Liver (tissue), 9 donors: Measurements from ENCODE around the gene NOL11. TPM values are rescaled to one million over a fixed set of nuclear protein-coding genes. Genes with fewer than 3 reads are reported as not detected.

Source experiments
- DNase-seq: peaks from one replicate; pipeline ENCODE4 v3.0.0-alpha.2; 2017; ENCODE audit warnings: low spot score
- H3K27ac ChIP-seq, 2 donors: one replicate each; pipeline ENCODE4 v1.7.0; 2013; ENCODE audit warnings: inconsistent platforms in 2 of 2, low read length in 2 of 2, control low read depth in 1 of 2, low read depth in 1 of 2, mild to moderate bottlenecking in 1 of 2
- H3K27me3 ChIP-seq, 4 donors: one replicate each; pipeline versions ENCODE4 v1.6.1 to v1.7.0; 2013; ENCODE audit warnings: low read length in 3 of 4, inconsistent platforms in 1 of 4, mild to moderate bottlenecking in 1 of 4, moderate library complexity in 1 of 4; ENCODE audit not compliant: control insufficient read depth in 4 of 4, insufficient read depth in 4 of 4
- H3K36me3 ChIP-seq, 4 donors: one replicate each; pipeline versions ENCODE4 v1.6.1 to v1.7.0; 2013; ENCODE audit warnings: low read length in 3 of 4, mild to moderate bottlenecking in 3 of 4, low read depth in 1 of 4, moderate library complexity in 1 of 4; ENCODE audit not compliant: control insufficient read depth in 4 of 4, insufficient read depth in 3 of 4
- H3K4me1 ChIP-seq, 4 donors: one replicate each; pipeline versions ENCODE4 v1.6.1 to v1.7.0; 2013; ENCODE audit warnings: low read length in 3 of 4, mild to moderate bottlenecking in 3 of 4, moderate library complexity in 1 of 4; ENCODE audit not compliant: control insufficient read depth in 4 of 4, insufficient read depth in 4 of 4
- H3K4me3 ChIP-seq, 3 donors: one replicate each; pipeline versions ENCODE4 v1.6.1 to v1.7.0; 2013; ENCODE audit warnings: low read length in 3 of 3, control low read depth in 1 of 3, low read depth in 1 of 3, mild to moderate bottlenecking in 1 of 3
- H3K9ac ChIP-seq, 2 donors: one replicate each; pipeline ENCODE4 v1.7.0; 2013; ENCODE audit warnings: low read length in 2 of 2, mild to moderate bottlenecking in 2 of 2, moderate library complexity in 2 of 2, control low read depth in 1 of 2, low read depth in 1 of 2
- H3K9me3 ChIP-seq, 4 donors: one replicate each; pipeline versions ENCODE4 v1.6.1 to v1.7.0; 2013; ENCODE audit warnings: low read length in 3 of 4; ENCODE audit not compliant: control insufficient read depth in 4 of 4
- ATF3 ChIP-seq: IDR thresholded peaks from 2 replicates; pipeline ENCODE4 v1.6.1; 2016; ENCODE audit warnings: antibody characterized with exemption
- EGR1 ChIP-seq, 2 donors: IDR thresholded peaks; 2 replicates each; pipeline ENCODE4 v1.6.1; 2016 to 2018; ENCODE audit warnings: antibody characterized with exemption in 2 of 2, low read depth in 2 of 2
- FOXA1 ChIP-seq: IDR thresholded peaks from 2 replicates; pipeline ENCODE4 v1.6.1; 2016; ENCODE audit warnings: antibody characterized with exemption
- FOXA2 ChIP-seq: IDR thresholded peaks from 2 replicates; pipeline ENCODE4 v1.6.1; 2016; ENCODE audit warnings: antibody characterized with exemption
- GABPA ChIP-seq, 2 donors: IDR thresholded peaks in 1 of 2; conservative IDR thresholded peaks in 1 of 2; 2 replicates each; pipeline ENCODE4 v1.6.1; 2016; ENCODE audit warnings: antibody characterized with exemption in 2 of 2, mild to moderate bottlenecking in 1 of 2, moderate library complexity in 1 of 2
- HNF4A ChIP-seq, 2 donors: conservative IDR thresholded peaks; 2 replicates each; pipeline ENCODE4 v1.6.1; 2016; ENCODE audit warnings: antibody characterized with exemption in 2 of 2, mild to moderate bottlenecking in 2 of 2
- HNF4G ChIP-seq: IDR thresholded peaks from 2 replicates; pipeline ENCODE4 v1.6.1; 2016; ENCODE audit warnings: antibody characterized with exemption
- JUND ChIP-seq, 2 donors: IDR thresholded peaks; 2 replicates each; pipeline ENCODE4 v1.6.1; 2016; ENCODE audit warnings: antibody characterized with exemption in 2 of 2
- MAX ChIP-seq: IDR thresholded peaks from 2 replicates; pipeline ENCODE4 v1.6.1; 2016; ENCODE audit warnings: antibody characterized with exemption
- NR2F2 ChIP-seq: IDR thresholded peaks from 2 replicates; pipeline ENCODE4 v1.6.1; 2016; ENCODE audit warnings: antibody characterized with exemption
- RAD21 ChIP-seq, 2 donors: IDR thresholded peaks; 2 replicates each; pipeline ENCODE4 v1.6.1; 2016; ENCODE audit warnings: antibody characterized with exemption in 2 of 2, mild to moderate bottlenecking in 2 of 2
- RXRA ChIP-seq, 2 donors: IDR thresholded peaks; 2 replicates each; pipeline ENCODE4 v1.6.1; 2017 to 2018; ENCODE audit warnings: antibody characterized with exemption in 2 of 2, mild to moderate bottlenecking in 1 of 2
- SP1 ChIP-seq: IDR thresholded peaks from 2 replicates; pipeline ENCODE4 v1.6.1; 2018; ENCODE audit warnings: antibody characterized with exemption, mild to moderate bottlenecking
- TAF1 ChIP-seq: conservative IDR thresholded peaks from 2 replicates; pipeline ENCODE4 v1.6.1; 2016; ENCODE audit warnings: antibody characterized with exemption, mild to moderate bottlenecking
- YY1 ChIP-seq: IDR thresholded peaks from 2 replicates; pipeline ENCODE4 v1.6.1; 2016; ENCODE audit warnings: antibody characterized with exemption, mild to moderate bottlenecking
- ZBTB33 ChIP-seq: IDR thresholded peaks from 2 replicates; pipeline ENCODE4 v1.6.1; 2016; ENCODE audit warnings: antibody characterized with exemption
- WGBS: extraction: QIAGEN DNeasy Blood & Tissue Kit; methylation state at CpG from one replicate; pipeline ENCODE4 v1.1.7; 2013; 5-methylcytosine and 5-hydroxymethylcytosine counted together
- polyA plus RNA-seq, 2 donors: library from polyadenylated mRNA; stranded (reverse) in 1 of 2; unstranded in 1 of 2; fragments of 200-250 nt in 1 of 2; fragments of >200 nt in 1 of 2; fragmentation: Nextera tagmentation in 1 of 2; extraction: Ambion mirVana in 1 of 2; gene quantifications; one replicate each; pipeline versions ENCODE4 v1.2.1 to v1.2.3, GENCODE V29; 2013 to 2015
- total RNA-seq, 2 donors: library from RNA; depleted of rRNA; stranded (reverse); fragments of >200 nt; gene quantifications; one replicate each; pipeline ENCODE4 v1.2.3, GENCODE V29; 2014
- TF ChIP-seq, protein P1 (sequence below): fragments of 150-350 bp; IDR thresholded peaks from 2 replicates; pipeline ENCODE4 v1.5.1; 2017; ENCODE audit warnings: improper control_type of control experiment, low read depth, low read length; ENCODE audit not compliant: missing input control
- TF ChIP-seq, protein P2 (sequence below): IDR thresholded peaks from 2 replicates; pipeline ENCODE4 v1.6.1; 2016; ENCODE audit warnings: antibody characterized with exemption, mild to moderate bottlenecking
- donor health status: healthy.
- donor health status: healthy.
- donor health status: healthy.
- donor health status: healthy.
- donor health status: healthy.

Gene NOL11
- total and polyA plus RNA-seq, 4 donors = 11.8 to 27.2 (median 20.7) TPM

DNA sequence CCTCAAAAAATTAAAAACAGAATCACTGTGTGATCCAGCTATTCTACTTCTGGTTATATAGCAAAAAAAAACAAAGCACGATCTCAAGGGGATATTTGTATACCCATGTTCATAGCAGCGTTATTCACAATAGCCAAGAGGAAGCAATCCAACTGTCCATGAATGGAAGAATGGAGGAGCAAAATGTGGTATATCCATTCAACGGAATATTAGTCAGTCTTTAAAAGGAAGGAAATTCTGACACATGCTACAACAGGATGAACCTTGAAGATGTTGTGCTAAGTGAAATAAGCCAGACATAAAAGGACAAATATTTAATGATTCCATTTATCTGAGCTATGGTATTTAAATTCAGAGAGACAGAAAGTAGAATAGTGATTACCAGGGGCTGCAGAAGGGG lies 4.6 kb upstream of the NOL11 start:
- Histone ChIP-seq H3K9ac (no peak overlapping the region), H3K27ac (no peak overlapping the region), H3K4me1 (peaks cover 0 to 8% (median under 1%) of the 10 kb centered on the region in 4 donors), H3K36me3 (no peaks in the 10 kb centered on the region), H3K9me3 (no peaks in the 10 kb centered on the region), H3K27me3 (no peaks in the 10 kb centered on the region), H3K4me3 (no peak overlapping the region)
- WGBS = 96% methylated on average over 3 of the region's 3 CpGs
- TF ChIP-seq EGR1 (IDR thresholded peaks at IDR 0.05; ENCODE audit: low read depth in 2 of 2) (no peak), HNF4A (conservative IDR thresholded peaks at IDR 0.05) (no peak), TAF1 (no peak), HNF4G (no peak), SP1 (no peak), FOXA1 (no peak), JUND (IDR thresholded peaks at IDR 0.05) (no peak), RXRA (IDR thresholded peaks at IDR 0.05) (no peak), GABPA (IDR thresholded peaks at IDR 0.05 in 1 of 2, conservative IDR thresholded peaks at IDR 0.05 in 1 of 2) (no peak), NR2F2 (no peak)
- DNase-seq = no peak

- H3K36me3 ChIP-seq = peaks cover 0 to 10% (median 7%) of the 10 kb centered on the region in 4 donors
- 97% methylated on average over 6 of the region's 6 CpGs for WGBS
- no peak overlapping the region for H3K9ac ChIP-seq
- no peak overlapping the region for H3K4me3 ChIP-seq
- DNase-seq = no peak
- H3K27ac ChIP-seq = no peak overlapping the region
- TF ChIP-seq, protein P1, sequence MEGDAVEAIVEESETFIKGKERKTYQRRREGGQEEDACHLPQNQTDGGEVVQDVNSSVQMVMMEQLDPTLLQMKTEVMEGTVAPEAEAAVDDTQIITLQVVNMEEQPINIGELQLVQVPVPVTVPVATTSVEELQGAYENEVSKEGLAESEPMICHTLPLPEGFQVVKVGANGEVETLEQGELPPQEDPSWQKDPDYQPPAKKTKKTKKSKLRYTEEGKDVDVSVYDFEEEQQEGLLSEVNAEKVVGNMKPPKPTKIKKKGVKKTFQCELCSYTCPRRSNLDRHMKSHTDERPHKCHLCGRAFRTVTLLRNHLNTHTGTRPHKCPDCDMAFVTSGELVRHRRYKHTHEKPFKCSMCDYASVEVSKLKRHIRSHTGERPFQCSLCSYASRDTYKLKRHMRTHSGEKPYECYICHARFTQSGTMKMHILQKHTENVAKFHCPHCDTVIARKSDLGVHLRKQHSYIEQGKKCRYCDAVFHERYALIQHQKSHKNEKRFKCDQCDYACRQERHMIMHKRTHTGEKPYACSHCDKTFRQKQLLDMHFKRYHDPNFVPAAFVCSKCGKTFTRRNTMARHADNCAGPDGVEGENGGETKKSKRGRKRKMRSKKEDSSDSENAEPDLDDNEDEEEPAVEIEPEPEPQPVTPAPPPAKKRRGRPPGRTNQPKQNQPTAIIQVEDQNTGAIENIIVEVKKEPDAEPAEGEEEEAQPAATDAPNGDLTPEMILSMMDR = no peak
- no peak for TF ChIP-seq FOXA1
- no peak for TF ChIP-seq HNF4G
- TF ChIP-seq, protein P2, sequence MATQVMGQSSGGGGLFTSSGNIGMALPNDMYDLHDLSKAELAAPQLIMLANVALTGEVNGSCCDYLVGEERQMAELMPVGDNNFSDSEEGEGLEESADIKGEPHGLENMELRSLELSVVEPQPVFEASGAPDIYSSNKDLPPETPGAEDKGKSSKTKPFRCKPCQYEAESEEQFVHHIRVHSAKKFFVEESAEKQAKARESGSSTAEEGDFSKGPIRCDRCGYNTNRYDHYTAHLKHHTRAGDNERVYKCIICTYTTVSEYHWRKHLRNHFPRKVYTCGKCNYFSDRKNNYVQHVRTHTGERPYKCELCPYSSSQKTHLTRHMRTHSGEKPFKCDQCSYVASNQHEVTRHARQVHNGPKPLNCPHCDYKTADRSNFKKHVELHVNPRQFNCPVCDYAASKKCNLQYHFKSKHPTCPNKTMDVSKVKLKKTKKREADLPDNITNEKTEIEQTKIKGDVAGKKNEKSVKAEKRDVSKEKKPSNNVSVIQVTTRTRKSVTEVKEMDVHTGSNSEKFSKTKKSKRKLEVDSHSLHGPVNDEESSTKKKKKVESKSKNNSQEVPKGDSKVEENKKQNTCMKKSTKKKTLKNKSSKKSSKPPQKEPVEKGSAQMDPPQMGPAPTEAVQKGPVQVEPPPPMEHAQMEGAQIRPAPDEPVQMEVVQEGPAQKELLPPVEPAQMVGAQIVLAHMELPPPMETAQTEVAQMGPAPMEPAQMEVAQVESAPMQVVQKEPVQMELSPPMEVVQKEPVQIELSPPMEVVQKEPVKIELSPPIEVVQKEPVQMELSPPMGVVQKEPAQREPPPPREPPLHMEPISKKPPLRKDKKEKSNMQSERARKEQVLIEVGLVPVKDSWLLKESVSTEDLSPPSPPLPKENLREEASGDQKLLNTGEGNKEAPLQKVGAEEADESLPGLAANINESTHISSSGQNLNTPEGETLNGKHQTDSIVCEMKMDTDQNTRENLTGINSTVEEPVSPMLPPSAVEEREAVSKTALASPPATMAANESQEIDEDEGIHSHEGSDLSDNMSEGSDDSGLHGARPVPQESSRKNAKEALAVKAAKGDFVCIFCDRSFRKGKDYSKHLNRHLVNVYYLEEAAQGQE = no peak
- no peak for TF ChIP-seq TAF1
- no peak for TF ChIP-seq EGR1 (IDR thresholded peaks at IDR 0.05; ENCODE audit: low read depth in 2 of 2)
- TF ChIP-seq RAD21 (IDR thresholded peaks at IDR 0.05) = no peak
- TF ChIP-seq JUND (IDR thresholded peaks at IDR 0.05) = no peak
- no peak for TF ChIP-seq NR2F2
- no peak for TF ChIP-seq HNF4A (conservative IDR thresholded peaks at IDR 0.05)
- no peak for TF ChIP-seq RXRA (IDR thresholded peaks at IDR 0.05)
- TF ChIP-seq MAX = no peak
- no peak for TF ChIP-seq ATF3
- TF ChIP-seq YY1 = no peak
- TF ChIP-seq FOXA2 = no peak
- no peak for TF ChIP-seq ZBTB33
- no peak for TF ChIP-seq GABPA (IDR thresholded peaks at IDR 0.05 in 1 of 2, conservative IDR thresholded peaks at IDR 0.05 in 1 of 2)
- no peak for TF ChIP-seq SP1
- peaks cover 8 to 21% (median 11%) of the 10 kb centered on the region in 4 donors for H3K4me1 ChIP-seq
- H3K9me3 ChIP-seq = no peaks in the 10 kb centered on the region
- no peaks in the 10 kb centered on the region for H3K27me3 ChIP-seq
These were observed 1.3 kb upstream of the NOL11 start for GRCh38 chr17:67716405-67716798.
